Measurements from ENCODE around the gene POLR3G.

The POLR3G gene, protein sequence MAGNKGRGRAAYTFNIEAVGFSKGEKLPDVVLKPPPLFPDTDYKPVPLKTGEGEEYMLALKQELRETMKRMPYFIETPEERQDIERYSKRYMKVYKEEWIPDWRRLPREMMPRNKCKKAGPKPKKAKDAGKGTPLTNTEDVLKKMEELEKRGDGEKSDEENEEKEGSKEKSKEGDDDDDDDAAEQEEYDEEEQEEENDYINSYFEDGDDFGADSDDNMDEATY

DNA sequence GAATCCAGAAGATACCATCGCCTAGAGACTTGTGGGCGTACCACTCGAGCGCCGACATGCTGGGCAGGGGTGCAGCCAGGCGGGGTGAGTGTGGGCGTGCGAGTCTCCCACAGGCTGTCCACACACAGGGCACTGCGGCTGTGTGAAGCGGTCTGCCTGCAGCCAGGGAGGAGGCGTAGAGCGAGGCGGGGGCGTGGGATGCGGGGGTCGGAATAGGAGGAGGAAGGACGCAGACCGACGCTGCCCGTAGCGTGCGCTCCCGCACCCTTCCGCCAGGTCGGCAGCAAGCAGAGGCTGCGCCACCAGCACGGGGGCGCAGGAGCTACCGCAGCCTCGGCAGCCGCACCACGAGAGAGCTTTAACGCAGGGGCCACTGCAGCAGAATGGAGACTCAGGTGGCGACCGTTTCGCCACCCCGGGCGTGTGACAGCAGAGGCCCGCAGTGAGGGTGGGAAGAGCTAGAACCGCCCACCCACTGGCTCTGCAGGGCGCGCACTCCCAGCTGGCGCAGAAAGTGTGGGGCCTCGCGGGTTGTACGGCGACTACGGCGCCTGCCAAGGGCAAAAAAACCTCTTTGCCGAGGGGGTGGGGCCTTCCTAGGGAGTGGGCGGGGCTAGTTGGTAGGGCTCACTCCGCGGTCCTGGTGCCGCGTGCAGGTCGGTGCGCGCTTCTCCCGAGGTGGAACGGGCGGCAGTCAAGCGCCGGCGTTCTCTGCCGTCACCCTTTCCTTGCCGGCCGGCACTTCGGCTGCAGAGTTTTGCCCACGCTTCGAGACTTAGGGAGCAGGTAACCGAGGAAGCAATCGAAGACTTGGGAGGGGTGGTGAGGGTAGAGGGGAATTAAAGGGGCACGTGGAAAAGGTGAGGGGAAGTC, at the start of gene POLR3G, which contains the start of gene MBLAC2:
Gene POLR3G, plus strand, starts transcription at position 630 of the 873 bp plus-strand sequence. CDS start 10,704 bp downstream, outside the sequence.
Gene MBLAC2, minus strand, starts transcription at position 537 of the 873 bp plus-strand sequence. Its CDS starts 479 bp downstream, at position 58.
- DNase-seq (ENCODE audit: low read depth in 2 of 3, low spot score in 1 of 3) = peak; percentile 90 to 94 (median 94)

DNA sequence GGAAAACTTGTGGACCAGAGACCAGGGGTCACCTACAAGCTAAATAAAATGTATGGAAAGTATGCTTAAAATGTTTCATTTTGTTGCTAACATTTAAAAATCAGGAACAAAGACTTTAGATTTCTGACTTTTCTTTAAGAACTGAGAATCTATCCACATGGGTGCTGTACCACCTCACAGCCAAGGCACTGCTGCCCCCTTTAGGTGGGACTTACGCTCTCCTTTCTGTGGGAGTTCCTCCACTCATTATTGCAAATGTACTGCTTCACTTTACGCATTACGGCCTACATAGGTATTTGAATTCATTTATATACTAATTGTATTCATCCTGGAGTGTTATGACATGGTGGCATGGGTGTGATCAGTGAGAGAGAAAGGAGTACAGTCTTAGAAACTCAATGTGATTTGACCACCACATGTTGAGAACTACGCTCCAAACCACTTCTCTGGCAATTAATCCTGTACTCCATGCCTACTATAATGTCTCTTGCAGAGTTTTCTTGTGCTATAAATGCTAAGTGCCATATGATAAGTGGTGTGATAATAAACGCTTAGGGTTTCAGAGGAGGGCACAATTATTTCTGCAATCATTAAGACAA, 40.4 kb upstream of the POLR3G start:
- DNase-seq (ENCODE audit: low read depth in 2 of 3, low spot score in 1 of 3) = peak; percentile 17 to 25 (median 23)

DNA sequence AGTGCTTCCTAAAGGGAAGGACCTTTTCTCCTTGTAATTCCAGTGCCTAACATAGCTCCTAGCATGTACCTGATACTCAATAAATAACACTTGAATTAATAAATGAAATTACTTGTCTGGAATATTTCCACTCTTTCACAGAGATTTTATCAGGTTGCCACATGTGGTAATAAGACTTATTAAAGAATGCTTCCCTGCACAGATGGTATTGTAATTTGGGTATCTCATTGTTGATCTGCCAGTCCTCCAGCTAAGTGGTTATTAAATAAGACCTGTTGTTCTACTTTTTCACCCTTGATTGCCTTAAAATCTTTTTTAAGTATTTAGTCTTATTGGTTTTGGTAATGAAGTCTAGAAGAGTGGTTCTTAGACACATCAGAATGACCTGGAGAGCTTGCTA, 37.0 kb upstream of the POLR3G start:
- DNase-seq (ENCODE audit: low read depth in 2 of 3, low spot score in 1 of 3) = no peak

DNA sequence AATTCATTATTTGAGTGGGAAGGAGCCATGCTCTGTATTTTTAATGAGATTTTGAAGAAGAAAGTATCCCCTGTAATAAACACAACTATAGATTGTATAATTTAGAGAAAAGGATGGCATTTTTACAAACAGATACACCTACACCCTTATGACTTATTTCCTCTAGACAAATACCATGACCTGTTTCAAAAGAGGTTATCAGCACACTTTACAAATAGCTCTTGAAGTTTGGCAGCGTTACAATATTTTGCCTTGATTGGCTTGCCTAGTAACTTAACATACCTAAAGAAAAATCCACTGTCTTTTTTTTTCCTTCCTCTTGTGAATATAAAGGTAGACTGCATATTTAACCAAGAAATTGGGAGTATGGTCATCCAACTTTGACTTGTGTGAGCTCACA, 36.6 kb upstream of the POLR3G start:
- DNase-seq (ENCODE audit: low read depth in 2 of 3, low spot score in 1 of 3) = no peak

DNA sequence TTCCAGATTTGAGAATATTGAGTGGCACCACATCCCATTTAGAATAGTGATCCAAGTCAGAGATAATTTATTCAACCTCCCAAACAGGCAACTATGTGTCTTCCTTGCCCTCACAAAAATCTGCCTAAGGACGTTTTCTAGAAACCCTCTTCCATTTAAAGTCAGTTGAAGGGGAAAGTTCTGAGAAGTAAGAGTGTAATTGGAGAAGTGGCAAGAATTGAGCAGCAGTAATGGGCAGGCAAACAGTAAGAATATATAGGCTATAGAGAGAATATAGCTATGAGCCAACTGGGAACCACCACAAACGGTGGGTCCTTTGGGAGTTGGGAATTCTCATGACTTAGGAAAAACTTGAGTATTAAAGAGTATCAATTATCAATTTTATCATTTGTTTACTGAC, 34.0 kb upstream of the POLR3G start:
- no peak for DNase-seq (ENCODE audit: low read depth in 2 of 3, low spot score in 1 of 3)

DNA sequence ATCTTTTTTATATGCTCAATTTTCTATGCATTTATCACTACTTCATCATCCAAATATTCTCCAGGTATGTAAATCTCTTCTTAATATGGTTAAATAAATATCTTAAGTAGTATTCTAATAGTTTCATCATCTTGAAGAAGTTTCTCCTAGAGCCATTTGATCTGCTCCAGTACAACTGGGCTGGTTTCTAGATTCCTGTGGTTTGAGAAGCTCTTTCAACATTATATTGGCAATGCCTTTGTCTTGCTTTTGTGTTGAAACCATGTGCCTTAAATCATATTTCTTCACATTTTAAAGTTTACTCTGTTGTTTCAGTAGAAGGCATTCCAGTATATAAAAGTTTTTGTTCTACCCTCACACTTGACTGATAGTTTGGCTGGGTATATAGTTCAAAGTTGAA, 27.7 kb upstream of the POLR3G start:
- DNase-seq (ENCODE audit: low read depth in 2 of 3, low spot score in 1 of 3) = no peak

DNA sequence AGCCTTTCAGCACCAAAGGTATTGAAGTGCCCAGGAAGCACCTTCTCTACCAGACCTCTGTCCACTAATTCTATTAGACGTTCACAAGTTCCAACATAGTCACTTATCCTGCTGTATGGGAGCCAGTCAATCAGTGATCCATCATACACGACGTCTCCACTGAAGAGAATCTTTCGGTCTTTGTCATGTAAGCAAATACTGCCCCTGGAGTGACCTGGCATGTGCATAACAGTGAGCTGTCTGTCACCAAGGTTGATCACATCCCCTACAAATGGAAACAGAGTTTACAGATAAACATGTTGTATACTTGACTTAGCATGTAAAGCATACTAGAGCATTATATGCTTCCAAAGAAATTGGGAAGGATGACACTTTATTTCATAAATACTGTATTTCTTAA, 13.4 kb upstream of the POLR3G start:
- DNase-seq (ENCODE audit: low read depth in 2 of 3, low spot score in 1 of 3) = no peak

DNA sequence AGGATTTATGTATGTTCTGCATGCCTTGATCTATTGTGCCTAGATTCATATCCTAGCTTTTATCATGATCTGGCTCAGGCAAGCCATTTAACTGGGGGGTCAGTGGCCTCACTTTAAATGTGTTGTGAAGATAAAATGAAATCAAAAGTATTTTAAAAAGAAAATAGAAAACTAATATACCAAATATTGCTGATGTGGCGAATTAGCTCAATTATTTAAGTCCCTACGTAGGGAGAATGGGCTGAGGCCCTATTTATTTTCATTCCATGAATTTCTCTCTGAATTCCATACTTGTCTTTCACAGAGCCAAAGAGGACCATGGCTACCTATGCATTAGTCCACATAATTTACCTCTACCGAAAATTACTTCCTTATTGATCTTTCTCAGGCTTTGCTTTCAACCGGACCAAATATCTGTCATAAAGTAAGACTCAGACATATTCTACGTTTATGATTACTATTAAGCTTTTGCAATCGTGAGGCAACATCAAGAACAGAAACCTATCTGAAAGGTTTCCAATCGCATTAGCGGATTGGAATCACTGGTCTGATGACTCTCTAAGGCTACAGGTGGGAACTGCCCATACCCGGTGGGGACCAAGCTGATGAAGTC, 1.8 kb upstream of the POLR3G start:
- DNase-seq (ENCODE audit: low read depth in 2 of 3, low spot score in 1 of 3) = no peak

DNA sequence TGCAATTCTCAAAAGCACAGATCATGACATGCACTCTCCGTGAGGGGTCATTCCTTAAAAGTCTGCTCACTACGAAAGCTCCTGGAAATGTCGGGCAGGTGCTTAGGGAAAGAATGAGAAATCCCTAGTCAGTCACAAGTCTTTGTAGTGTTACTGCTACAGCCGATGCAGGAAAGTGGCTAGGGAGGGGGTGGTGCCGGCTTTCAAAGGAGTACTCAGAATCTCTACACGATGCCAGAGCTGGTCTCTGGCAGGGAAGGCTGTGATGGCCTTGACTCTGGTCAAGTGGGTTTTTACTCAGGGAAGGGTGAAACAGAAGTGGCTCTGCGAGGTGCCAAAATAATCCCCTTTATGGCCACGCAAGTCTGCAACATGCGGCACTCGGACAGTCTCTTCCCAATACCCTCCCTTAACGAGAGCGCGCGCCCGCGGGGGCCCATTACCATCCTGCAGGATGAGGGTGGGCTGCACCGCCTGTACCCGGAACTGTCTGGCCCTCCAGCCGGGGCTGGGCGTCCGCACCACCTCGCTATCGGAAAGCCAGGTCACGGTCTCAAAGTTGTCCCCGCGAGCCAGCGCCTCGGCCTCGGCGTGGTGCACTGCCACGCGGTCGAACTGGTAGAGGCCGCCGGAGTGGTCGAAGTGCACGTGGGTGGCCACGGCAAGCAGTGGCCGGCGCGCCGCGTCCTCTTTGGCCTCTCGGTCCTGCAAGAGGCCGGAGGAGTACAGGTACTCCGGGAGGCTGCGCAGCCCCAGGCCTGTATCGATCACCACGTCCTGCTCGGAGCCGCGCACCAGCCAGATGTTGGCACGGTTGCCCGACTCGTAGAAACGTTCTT, 1.0 kb upstream of the POLR3G start:
- DNase-seq (ENCODE audit: low read depth in 2 of 3, low spot score in 1 of 3) = peak; percentile 8 to 20 (median 16)

DNA sequence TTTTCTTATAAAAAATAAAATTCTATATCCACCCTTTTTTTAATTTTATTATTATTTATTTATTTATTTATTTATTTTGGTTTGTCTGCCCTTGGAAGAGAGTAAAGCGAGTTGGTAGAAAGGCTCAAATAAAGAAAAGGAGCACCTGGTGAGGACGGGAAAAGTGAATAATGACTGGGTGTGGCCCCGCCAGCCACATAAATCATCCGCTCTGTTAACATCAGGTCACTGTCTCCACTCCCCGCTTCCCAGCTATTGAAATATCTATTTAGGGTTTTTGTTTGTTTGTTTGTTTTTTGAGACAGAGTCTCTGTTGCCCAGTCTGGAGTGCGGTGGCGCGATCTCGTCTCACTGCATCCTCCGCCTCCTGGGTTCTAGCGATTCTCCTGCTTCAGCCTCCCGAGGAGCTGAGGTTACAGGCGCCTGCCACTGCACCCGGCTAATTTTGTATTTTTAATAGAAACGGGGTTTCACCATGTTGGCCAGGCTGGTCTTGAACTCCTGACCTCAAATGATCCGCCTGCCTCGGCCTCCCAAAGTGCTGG, 844 bp downstream of the POLR3G start:
- no peak for DNase-seq (ENCODE audit: low read depth in 2 of 3, low spot score in 1 of 3)

DNA sequence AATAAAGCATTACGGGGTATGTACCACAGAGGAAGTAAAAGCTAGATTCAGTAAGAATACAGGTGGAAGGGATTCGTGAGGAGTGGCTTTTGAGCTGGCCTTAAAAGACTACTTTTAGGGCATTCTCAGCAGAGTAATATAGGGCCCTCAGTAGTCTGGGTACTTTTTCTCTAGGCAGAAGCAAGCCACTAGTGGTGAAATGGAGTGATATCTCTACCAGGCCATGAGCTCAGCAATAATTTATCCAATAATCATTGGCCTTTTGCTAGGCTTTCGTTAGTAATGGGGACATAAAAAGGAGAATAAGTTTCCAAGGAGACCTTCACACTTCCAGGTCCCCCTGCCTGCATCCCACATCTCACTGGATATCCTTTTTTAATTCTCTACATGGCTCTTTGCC, 1.7 kb downstream of the POLR3G start:
- no peak for DNase-seq (ENCODE audit: low read depth in 2 of 3, low spot score in 1 of 3)

DNA sequence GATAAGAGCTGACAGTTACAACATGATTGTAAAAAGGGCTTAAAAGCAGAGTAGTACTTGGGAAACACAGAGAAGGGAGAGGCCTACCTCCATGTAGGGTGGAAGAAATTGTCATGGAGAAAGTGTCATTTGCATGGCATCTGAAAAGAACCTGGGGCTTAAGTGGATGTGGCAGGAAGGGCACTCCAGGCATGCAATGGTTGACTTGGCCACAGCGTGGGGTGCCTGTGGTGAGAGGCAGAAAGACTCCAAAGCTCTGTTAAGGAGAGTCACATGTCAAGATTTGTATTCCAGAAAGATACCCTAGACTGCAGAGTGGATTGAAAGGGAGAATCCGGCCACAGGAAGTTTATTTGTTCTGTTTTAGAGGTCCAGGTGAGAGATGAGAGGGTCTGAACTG, 2.4 kb downstream of the POLR3G start:
- no peak for DNase-seq (ENCODE audit: low read depth in 2 of 3, low spot score in 1 of 3)

DNA sequence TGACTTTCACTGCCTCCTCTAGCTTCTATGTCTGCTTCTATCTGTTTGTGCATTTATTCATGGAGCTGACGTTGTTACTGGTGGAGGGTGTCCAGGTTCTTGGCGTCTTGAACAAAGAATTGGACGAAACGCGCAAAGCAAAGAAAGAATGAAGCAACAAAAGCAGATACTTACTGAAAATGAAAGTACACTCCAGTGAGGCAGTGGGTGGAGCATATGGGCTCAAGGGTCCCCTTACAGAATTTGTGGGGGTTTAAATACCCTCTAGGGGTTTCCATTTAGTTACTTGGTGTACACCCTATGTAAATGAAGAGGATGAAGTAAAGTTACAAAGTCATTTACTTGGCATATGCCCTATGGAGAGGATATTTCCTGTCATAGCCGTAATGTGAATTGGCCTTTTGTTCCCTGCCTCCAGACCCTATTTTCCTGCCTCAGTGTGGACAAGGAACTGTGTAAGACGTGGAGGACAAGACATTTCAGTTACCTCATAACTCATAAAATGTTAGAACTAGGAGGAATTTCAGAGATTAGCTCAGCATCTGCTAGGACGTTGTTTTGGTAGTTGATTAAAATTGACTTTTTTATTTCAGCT, 3.1 kb downstream of the POLR3G start:
- no peak for DNase-seq (ENCODE audit: low read depth in 2 of 3, low spot score in 1 of 3)

DNA sequence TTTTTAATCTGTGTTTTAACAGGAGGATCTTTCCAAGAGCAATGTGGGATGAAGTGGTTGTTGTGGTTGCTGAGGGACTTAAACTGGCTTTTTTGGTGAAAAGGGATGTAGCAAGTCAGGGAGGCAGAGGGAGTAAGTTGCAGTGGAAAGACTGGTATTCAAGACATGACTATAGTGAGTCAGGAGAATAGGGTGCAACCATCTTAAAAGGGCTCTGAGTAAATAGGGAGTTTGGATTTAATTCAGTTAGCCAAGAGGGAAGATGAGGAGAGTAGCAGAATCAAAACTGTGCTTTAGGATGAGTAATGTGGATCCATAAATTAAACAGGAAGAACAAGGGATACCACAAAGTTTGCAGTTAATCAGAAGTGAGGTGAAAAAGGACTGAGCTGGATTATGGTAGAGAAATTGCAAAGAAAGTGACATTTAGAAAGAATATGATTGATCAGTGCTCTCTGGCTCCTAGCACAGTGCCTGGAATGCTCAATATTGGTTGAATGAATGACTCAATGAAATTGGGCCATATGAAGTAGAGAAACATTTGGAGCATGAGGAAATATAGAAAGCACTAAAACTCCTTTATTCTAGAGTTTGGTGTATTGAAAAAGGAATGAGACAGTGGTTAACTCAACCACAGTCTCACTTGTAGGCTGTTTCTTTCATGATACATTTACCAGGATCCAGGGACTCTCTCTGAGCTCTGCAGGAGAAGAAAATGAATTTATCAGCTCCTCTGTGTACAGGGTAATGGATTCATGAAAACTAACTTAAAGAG, 5.1 kb downstream of the POLR3G start:
- DNase-seq (ENCODE audit: low read depth in 2 of 3, low spot score in 1 of 3) = no peak

DNA sequence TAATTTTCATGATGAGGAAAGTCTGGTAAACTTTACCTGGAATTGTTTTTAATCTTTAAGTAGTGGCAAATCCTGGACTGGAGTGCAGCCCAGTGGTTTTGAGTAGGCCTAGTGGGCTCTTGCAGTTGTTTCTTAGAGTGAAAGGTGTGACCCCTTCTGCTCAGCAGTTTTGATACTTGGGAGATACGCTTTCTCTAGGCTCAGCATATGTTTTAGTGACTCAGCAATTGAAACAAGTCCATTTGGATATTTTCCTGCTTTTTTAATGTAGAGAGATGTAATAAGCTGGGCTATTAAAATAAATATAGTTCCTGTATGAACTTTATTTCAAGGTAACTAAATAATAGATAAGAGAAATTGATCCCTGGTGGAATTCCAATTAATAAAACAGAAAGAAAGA, 6.0 kb downstream of the POLR3G start:
- DNase-seq (ENCODE audit: low read depth in 2 of 3, low spot score in 1 of 3) = no peak

DNA sequence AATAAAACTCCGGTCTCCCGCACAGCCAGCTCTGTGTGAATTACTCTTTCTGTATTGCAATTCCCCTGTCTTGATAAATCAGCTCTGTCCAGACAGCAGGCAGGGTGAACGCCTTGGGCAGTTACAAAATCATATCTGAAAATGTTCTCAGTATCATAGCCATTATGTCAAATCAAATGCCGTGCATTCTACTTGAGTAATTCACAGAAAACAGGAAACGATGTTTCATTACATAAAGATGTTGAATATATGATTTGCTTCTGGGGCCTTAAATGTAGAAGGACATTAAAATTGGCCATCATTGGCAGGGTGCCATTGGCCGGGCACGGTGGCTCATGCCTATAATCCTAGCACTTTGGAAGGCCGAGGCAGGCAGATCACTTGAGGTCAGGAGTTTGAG, 8.5 kb downstream of the POLR3G start:
- DNase-seq (ENCODE audit: low read depth in 2 of 3, low spot score in 1 of 3) = no peak

DNA sequence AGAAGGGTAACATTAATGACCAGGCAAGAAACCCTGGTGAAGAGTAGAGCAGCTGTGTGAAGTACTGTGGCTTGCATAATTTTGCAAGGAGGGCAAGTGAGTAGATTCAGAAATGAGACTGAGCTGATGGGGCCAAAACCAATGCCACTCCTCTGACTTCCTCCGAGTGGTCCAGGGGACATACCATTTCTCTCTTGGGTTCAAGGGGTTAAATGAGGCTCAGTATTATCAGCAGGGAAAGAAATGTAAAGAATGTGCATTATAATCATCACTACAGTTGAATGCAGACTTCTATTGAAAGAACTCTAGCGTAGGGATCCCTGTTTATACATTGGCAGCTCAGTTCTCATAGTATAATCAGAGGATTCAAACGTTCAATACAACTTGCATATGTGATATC, 9.9 kb downstream of the POLR3G start:
- DNase-seq (ENCODE audit: low read depth in 2 of 3, low spot score in 1 of 3) = no peak

DNA sequence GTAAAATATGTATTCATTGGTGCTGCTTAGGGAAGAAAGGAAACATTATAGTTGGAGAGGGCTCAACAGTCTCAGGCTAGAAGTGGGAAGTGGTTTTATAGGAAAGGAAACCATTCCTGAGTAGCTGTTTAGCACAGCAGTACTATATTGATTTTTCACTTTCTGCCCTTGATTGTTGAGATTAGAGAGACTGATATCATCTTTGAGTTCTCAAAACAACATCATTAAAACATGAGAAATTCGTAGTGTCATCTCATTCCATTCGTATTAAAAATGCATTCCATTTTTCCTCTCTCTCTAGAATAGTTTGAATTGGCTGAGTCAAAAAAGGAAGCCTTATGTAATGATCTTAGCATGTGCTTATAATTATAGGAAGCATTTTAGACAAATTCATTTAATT, 14.1 kb downstream of the POLR3G start:
- no peak for DNase-seq (ENCODE audit: low read depth in 2 of 3, low spot score in 1 of 3)

DNA sequence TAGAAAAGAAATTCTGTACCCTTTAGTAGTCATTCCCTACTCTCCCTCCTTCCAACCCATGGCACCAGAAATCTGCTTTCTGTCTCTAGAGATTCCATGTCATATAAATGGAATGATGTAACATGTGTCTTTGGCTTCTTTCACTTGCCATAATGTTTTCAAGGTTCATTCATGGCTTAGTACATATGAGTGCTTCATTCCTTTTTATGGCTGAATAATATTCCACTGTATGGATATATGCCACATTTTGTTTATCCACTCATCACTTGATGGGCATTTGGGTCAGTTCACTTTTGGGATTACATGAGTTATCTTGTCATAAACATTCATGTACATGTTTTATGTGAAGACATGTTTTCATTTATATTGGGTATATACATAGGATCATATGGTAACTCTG, 19.4 kb downstream of the POLR3G start:
- no peak for DNase-seq (ENCODE audit: low read depth in 2 of 3, low spot score in 1 of 3)
